ENCODE measurements around the gene NBEA.

- TF ChIP-seq EP300 (IDR thresholded peaks at IDR 0.05) = no peak
- TF ChIP-seq POLR2A (IDR thresholded peaks at IDR 0.05; ENCODE audit: low read length) = no peak
- no peak for TF ChIP-seq FOXS1 (CRISPR knock-in tag; IDR thresholded peaks at IDR 0.05)
- no peak for TF ChIP-seq MYC (IDR thresholded peaks at IDR 0.05; ENCODE audit: borderline replicate concordance, low read length)
- TF ChIP-seq E2F6 (IDR thresholded peaks at IDR 0.05; ENCODE audit: borderline replicate concordance, low read depth) = no peak
These were observed 676.6 kb downstream of the NBEA start for GRCh38 chr13:35618565-35619083.

Data from A549 (cell line).